ENCODE measurements around the gene MACROH2A1. TPM values are rescaled to one million over a fixed set of nuclear protein-coding genes. Genes with fewer than 3 reads are reported as not detected.

MACROH2A1 gene
- polyA plus RNA-seq, 2 of the 4 experiments (the other 2 are of a cell fraction) = 158 to 172 TPM

DNA sequence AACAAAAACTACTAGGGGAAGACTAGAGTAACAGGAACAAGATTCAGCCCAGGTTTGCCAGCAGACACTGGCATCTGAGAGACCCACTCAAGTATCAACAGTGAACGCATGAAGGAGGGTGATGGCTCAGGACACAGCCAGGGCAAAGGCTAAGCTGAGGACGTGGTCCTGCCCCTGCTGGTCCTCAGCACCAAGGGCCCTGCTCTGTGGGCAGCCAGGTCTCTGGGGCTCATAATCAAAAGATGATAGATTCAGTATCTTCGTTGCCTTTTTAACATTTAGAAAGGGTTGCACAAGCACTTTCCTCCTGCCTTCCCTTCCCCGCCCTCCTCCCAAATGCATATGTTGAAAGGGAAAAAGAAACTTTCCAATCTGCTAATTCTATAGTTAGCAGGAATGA is 31.5 kb downstream of the MACROH2A1 start:
- DNase-seq (ENCODE audit: low read depth in 1 of 2, low spot score in 1 of 2) (no peak), ATAC-seq (no peak), FAIRE-seq (no peak)
- peaks cover 10% of the 10 kb centered on the region for H3K4me1 ChIP-seq
- H3K4me2 ChIP-seq = no peak overlapping the region
- no peak overlapping the region for H3K27ac ChIP-seq
- WGBS (ENCODE audit: missing lambda C conversion rate) = 92% methylated on average over 4 of the region's 4 CpGs
- H3K4me3 ChIP-seq = no peak overlapping the region
- ChIA-PET POLR2A (no interaction called here), CTCF (interaction anchor here (0.6 kb wide), 1 partner anchor 90 kb away, joined by 3 read pairs; no protein-coding TSS in a partner anchor)
- no peak for TF ChIP-seq EHMT2 (IDR thresholded peaks at IDR 0.05; ENCODE audit: low read depth)
- TF ChIP-seq BHLHE40 (IDR thresholded peaks at IDR 0.05; ENCODE audit: low read depth, low read length) = no peak
- no peak for TF ChIP-seq HOXA7 (CRISPR knock-in tag; IDR thresholded peaks at IDR 0.05)
- TF ChIP-seq CEBPB (IDR thresholded peaks at IDR 0.05) = no peak
- TF ChIP-seq FOXS1 (CRISPR knock-in tag; IDR thresholded peaks at IDR 0.05) = no peak
- no peak for TF ChIP-seq JUNB (IDR thresholded peaks at IDR 0.05)
- TF ChIP-seq NR3C1 (IDR thresholded peaks at IDR 0.05) = no peak
- no peak for TF ChIP-seq ZSCAN20 (CRISPR knock-in tag; IDR thresholded peaks at IDR 0.05)
- TF ChIP-seq REST (IDR thresholded peaks at IDR 0.05) = no peak
- TF ChIP-seq MAZ (IDR thresholded peaks at IDR 0.05; ENCODE audit: borderline replicate concordance, low read depth, low read length) = no peak
- TF ChIP-seq, protein P1, sequence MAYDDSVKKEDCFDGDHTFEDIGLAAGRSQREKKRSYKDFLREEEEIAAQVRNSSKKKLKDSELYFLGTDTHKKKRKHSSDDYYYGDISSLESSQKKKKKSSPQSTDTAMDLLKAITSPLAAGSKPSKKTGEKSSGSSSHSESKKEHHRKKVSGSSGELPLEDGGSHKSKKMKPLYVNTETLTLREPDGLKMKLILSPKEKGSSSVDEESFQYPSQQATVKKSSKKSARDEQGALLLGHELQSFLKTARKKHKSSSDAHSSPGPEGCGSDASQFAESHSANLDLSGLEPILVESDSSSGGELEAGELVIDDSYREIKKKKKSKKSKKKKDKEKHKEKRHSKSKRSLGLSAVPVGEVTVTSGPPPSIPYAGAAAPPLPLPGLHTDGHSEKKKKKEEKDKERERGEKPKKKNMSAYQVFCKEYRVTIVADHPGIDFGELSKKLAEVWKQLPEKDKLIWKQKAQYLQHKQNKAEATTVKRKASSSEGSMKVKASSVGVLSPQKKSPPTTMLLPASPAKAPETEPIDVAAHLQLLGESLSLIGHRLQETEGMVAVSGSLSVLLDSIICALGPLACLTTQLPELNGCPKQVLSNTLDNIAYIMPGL (CRISPR knock-in tag; IDR thresholded peaks at IDR 0.05; ENCODE audit: borderline replicate concordance) = no peak
- no peaks in the 10 kb centered on the region for H3K9me3 ChIP-seq

- Histone ChIP-seq H3K27ac (no peak overlapping the region), H3K4me2 (no peak overlapping the region), H3K4me3 (no peak overlapping the region), H3K4me1 (peaks cover 5% of the 10 kb centered on the region), H3K9me3 (no peaks in the 10 kb centered on the region)
- no peak for TF ChIP-seq CBX2 (IDR thresholded peaks at IDR 0.05; ENCODE audit: borderline replicate concordance, low read depth)
- TF ChIP-seq RARB (CRISPR knock-in tag; IDR thresholded peaks at IDR 0.05) = no peak
- TF ChIP-seq EHF (CRISPR knock-in tag; IDR thresholded peaks at IDR 0.05) = no peak
- TF ChIP-seq HOXA7 (CRISPR knock-in tag; IDR thresholded peaks at IDR 0.05) = no peak
- no peak for TF ChIP-seq CTCF (IDR thresholded peaks at IDR 0.05)
- ChIA-PET POLR2A (no interaction called here), CTCF (interaction anchor here (0.6 kb wide), 1 partner anchor 90 kb away, joined by 3 read pairs; no protein-coding TSS in a partner anchor)
- ATAC-seq = no peak
- 88% methylated on average over 2 of the region's 2 CpGs for WGBS (ENCODE audit: missing lambda C conversion rate)
- FAIRE-seq = no peak
- DNase-seq (ENCODE audit: low read depth in 1 of 2, low spot score in 1 of 2) = no peak
Observed at GRCh38 chr5:135367076-135367475, 32.0 kb downstream of the MACROH2A1 start.

DNA sequence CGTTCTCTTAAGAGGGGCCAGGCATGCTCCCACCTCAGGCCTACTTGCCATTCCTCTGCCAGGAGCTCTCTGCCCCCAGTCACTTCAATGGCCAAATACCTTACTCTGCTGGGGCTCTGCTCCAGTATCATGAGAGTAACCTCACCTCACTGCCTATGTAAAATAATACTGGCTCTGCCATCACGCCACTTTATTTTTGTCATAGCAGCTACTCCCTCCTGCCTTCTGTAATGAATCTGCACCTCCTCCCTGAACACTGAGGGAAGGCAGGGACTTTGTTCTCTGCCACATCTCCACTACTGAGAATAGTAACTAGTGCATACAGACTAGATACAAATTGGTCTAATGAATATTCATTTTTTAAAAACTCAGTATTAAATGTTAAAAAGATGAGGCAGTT is 33.8 kb downstream of the MACROH2A1 start:
- 93% methylated on average over 2 of the region's 2 CpGs for WGBS (ENCODE audit: missing lambda C conversion rate)
- no peaks in the 10 kb centered on the region for H3K4me1 ChIP-seq
- no peak for ATAC-seq
- CTCF ChIA-PET = no interaction called here
- H3K9me3 ChIP-seq = no peaks in the 10 kb centered on the region
- POLR2A ChIA-PET = no interaction called here
- TF ChIP-seq BHLHE40 (IDR thresholded peaks at IDR 0.05; ENCODE audit: low read depth, low read length) = no peak
- no peak for TF ChIP-seq HDAC2 (IDR thresholded peaks at IDR 0.05)
- TF ChIP-seq FOSB (CRISPR knock-in tag; IDR thresholded peaks at IDR 0.05) = no peak
- TF ChIP-seq, protein P2, sequence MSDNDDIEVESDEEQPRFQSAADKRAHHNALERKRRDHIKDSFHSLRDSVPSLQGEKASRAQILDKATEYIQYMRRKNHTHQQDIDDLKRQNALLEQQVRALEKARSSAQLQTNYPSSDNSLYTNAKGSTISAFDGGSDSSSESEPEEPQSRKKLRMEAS (IDR thresholded peaks at IDR 0.05) = no peak
- no peak for TF ChIP-seq POLR2A (IDR thresholded peaks at IDR 0.05; ENCODE audit: low read length)
- DNase-seq (ENCODE audit: low read depth in 1 of 2, low spot score in 1 of 2) = no peak
- FAIRE-seq = no peak
- no peak overlapping the region for H3K4me2 ChIP-seq
- H3K4me3 ChIP-seq = no peak overlapping the region
- H3K27ac ChIP-seq = no peak overlapping the region
